GM12878 (cell line): ENCODE results near the gene SLCO3A1. TPM values are rescaled to one million over a fixed set of nuclear protein-coding genes. Genes with fewer than 3 reads are reported as not detected.

ENCODE experiments used
- CEBPZ ChIP-seq: fragments of 150-350 bp; IDR thresholded peaks from 2 replicates; pipeline ENCODE4 v1.6.1; 2016; ENCODE audit warnings: low read depth, low read length
- LARP7 ChIP-seq: fragments of 450-650 bp; IDR thresholded peaks from 2 replicates; pipeline ENCODE4 v1.6.1; 2017; ENCODE audit warnings: mild to moderate bottlenecking
- WRNIP1 ChIP-seq: IDR thresholded peaks from 2 replicates; pipeline ENCODE4 v1.6.1; 2011; ENCODE audit warnings: low read depth, low read length, improper control_type of control experiment, borderline replicate concordance
- ZBTB40 ChIP-seq: fragments of 450-650 bp; IDR thresholded peaks from 2 replicates; pipeline ENCODE4 v1.6.1; 2016; ENCODE audit warnings: mild to moderate bottlenecking, moderate library complexity, borderline replicate concordance
- ZNF384 ChIP-seq: IDR thresholded peaks from 2 replicates; pipeline ENCODE4 v1.6.1; 2012; ENCODE audit warnings: low read depth, mild to moderate bottlenecking, low read length, improper control_type of control experiment, borderline replicate concordance
- ZNF622 ChIP-seq: fragments of 450-650 bp; IDR thresholded peaks from 2 replicates; pipeline ENCODE4 v1.6.1; 2017; ENCODE audit warnings: mild to moderate bottlenecking, inconsistent platforms
- polyA plus RNA-seq, 11 experiments: library from polyadenylated mRNA; depleted of rRNA in 4 of 11; unstranded in 6 of 11; stranded (reverse) in 5 of 11; fragments of >200 nt; fragmentation: Nextera tagmentation in 4 of 11; fragmentation: Illumina TruSeq in 1 of 11; extraction: Ambion mirVana in 4 of 11; extraction: Trizol in 1 of 11; gene quantifications; 1 replicate in 1 of 11; 2 replicates in 10 of 11; pipeline versions ENCODE4 v1.2.1 to v1.2.3, GENCODE V29; 2011 to 2016; ENCODE audit warnings: inconsistent platforms in 2 of 11, missing spikeins in 2 of 11, low read depth in 1 of 11
- total RNA-seq, 4 experiments: library from RNA; depleted of rRNA in 3 of 4; stranded (reverse); fragments of >200 nt in 3 of 4; fragmentation: Illumina TruSeq in 1 of 4; extraction: Trizol in 1 of 4; gene quantifications; 2 replicates each; pipeline versions ENCODE4 v1.2.1 to v1.2.3, GENCODE V29; 2013 to 2021
- TF ChIP-seq, protein P1 (sequence below): fragments of 450-650 bp; IDR thresholded peaks from 2 replicates; pipeline ENCODE4 v1.6.1; 2014; ENCODE audit warnings: mild to moderate bottlenecking

SLCO3A1 gene
- total and polyA plus RNA-seq, 10 of the 15 experiments (the other 5 are each of a cell fraction or from before 2014, with no cell fraction given) = 0.05 to 5.9 (median 0.31) TPM

DNA sequence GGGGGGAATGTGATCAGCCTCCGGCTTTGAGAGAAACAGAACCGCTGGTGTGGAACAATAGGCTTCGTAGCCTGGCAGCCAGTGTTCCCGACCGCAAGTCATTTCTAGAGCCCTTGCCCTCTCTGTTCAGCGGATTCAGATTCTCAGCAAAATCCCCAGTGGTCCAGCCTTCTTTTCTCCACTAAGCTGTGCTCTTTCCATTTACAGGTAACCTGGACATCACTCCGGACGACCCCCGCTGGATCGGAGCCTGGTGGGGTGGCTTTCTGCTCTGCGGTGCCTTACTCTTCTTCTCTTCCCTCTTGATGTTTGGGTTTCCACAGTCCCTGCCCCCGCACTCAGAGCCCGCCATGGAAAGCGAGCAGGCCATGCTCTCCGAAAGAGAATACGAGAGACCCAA is 250.6 kb downstream of the SLCO3A1 start (continued):
- TF ChIP-seq WRNIP1 (no peak), ZNF384 (no peak), ZBTB40 (no peak), ZNF622 (no peak), CEBPZ (no peak), LARP7 (no peak)
- TF ChIP-seq, protein P1, sequence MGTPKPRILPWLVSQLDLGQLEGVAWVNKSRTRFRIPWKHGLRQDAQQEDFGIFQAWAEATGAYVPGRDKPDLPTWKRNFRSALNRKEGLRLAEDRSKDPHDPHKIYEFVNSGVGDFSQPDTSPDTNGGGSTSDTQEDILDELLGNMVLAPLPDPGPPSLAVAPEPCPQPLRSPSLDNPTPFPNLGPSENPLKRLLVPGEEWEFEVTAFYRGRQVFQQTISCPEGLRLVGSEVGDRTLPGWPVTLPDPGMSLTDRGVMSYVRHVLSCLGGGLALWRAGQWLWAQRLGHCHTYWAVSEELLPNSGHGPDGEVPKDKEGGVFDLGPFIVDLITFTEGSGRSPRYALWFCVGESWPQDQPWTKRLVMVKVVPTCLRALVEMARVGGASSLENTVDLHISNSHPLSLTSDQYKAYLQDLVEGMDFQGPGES = no peak
